Measurements from ENCODE around the gene RALGAPA2.
"Not testable (repeated sequence)": the region's sequence is repeated elsewhere in the genome, so short reads cannot be mapped to it uniquely, and the experiment has no call there.

Gene RALGAPA2

GRCh38 chr20:20567712-20568111 is 144.7 kb downstream of the RALGAPA2 start:
- no peak for DNase-seq

GRCh38 chr20:20566516-20566915 is 145.9 kb downstream of the RALGAPA2 start:
- DNase-seq: no peak

GRCh38 chr20:20564279-20564678 is 148.2 kb downstream of the RALGAPA2 start:
- DNase-seq: no peak

- DNase-seq: no peak
Observed at GRCh38 chr20:20562507-20562906, 149.9 kb downstream of the RALGAPA2 start.

GRCh38 chr20:20561841-20562240 is 150.6 kb downstream of the RALGAPA2 start:
- DNase-seq: no peak

- DNase-seq: no peak
Observed at GRCh38 chr20:20561172-20561571, 151.3 kb downstream of the RALGAPA2 start.

- DNase-seq: no peak
Observed at GRCh38 chr20:20557406-20557805, 155.0 kb downstream of the RALGAPA2 start.

GRCh38 chr20:20555838-20556237 is 156.6 kb downstream of the RALGAPA2 start:
- no peak for DNase-seq

- DNase-seq: no peak
Observed at GRCh38 chr20:20554951-20555350, 157.5 kb downstream of the RALGAPA2 start.

GRCh38 chr20:20553541-20553940 is 158.9 kb downstream of the RALGAPA2 start:
- no peak for DNase-seq

- peak; percentile 19 for DNase-seq
Observed at GRCh38 chr20:20552076-20552475, 160.4 kb downstream of the RALGAPA2 start.

- no peak for DNase-seq
Observed at GRCh38 chr20:20551409-20551808, 161.0 kb downstream of the RALGAPA2 start.

- no peak for DNase-seq
Observed at GRCh38 chr20:20549704-20550103, 162.7 kb downstream of the RALGAPA2 start.

GRCh38 chr20:20549267-20549612 is 163.2 kb downstream of the RALGAPA2 start:
- no peak for DNase-seq

- DNase-seq: no peak
Observed at GRCh38 chr20:20548527-20549266, 163.7 kb downstream of the RALGAPA2 start.

GRCh38 chr20:20547876-20548266 is 164.6 kb downstream of the RALGAPA2 start:
- no peak for DNase-seq

- no peak for DNase-seq
Observed at GRCh38 chr20:20547221-20547875, 165.1 kb downstream of the RALGAPA2 start.

GRCh38 chr20:20546402-20546801 is 166.0 kb downstream of the RALGAPA2 start:
- peak; percentile 47 for DNase-seq

- not testable (repeated sequence) for DNase-seq
Observed at GRCh38 chr20:20543348-20543747, 169.1 kb downstream of the RALGAPA2 start.

GRCh38 chr20:20536240-20536933 is 176.1 kb downstream of the RALGAPA2 start:
- DNase-seq: no peak

- DNase-seq: no peak
Observed at GRCh38 chr20:20535051-20535450, 177.4 kb downstream of the RALGAPA2 start.

- DNase-seq: no peak
Observed at GRCh38 chr20:20531283-20531682, 181.2 kb downstream of the RALGAPA2 start.

- DNase-seq: no peak
Observed at GRCh38 chr20:20530428-20531151, 181.9 kb downstream of the RALGAPA2 start.
